ENCODE data around the gene TRABD2B. TPM values are rescaled to one million over a fixed set of nuclear protein-coding genes. Genes with fewer than 3 reads are reported as not detected.

Gene TRABD2B
- total and polyA plus RNA-seq, 2 of the 13 experiments (the other 11 are each of a cell fraction or from before 2014, with no cell fraction given): 0.04 TPM; not detected in 1

DNA sequence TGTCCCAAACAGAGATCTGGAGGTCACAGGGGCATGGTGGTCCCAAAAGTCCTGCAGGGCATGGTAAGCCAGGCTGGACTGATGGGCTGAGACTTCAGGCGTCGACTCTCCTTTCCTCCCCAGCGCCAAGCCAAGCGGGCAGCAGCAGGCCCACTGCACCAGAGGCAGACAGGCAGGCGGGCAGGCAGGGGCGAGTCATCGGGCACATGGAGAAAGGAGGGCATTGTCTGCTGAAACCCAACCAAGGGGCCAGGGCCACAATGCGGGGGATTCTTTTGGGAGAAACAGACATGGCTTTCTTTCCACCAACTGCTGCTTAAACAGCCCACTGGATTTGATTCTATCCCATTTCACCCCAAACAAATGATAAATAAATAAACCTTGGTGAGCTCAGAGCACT is 46.2 kb downstream of the TRABD2B start:
- no peak overlapping the region for H3K4me2 ChIP-seq (ENCODE audit: low read depth, low read length)
- no peak overlapping the region for H2AFZ ChIP-seq (ENCODE audit: low read length)
- DNase-seq (ENCODE audit: low spot score) (no peak), ATAC-seq (no peak), FAIRE-seq (no peak)
- POLR2A ChIA-PET: no interaction called here
- no peak overlapping the region for H3K9ac ChIP-seq (ENCODE audit: insufficient read depth, low read depth, low read length)
- no peaks in the 10 kb centered on the region for H3K9me3 ChIP-seq (ENCODE audit: low read length)
- H3K4me3 ChIP-seq (replicated peaks in 1 of 3; ENCODE audit: insufficient read depth in 1 of 3, low read depth in 2 of 3, low read length in 3 of 3): no peak overlapping the region
- no peak overlapping the region for H3K27ac ChIP-seq (ENCODE audit: extremely low read length, insufficient read depth, low read length)
- TF ChIP-seq NONO (IDR thresholded peaks at IDR 0.05) (no peak), NONO (CRISPR knock-in tag; conservative IDR thresholded peaks at IDR 0.05) (no peak)
- no TSS peak for BruUV-seq (replicated peaks)
- peaks cover 10% of the 10 kb centered on the region for H3K4me1 ChIP-seq (ENCODE audit: insufficient read depth, low read length)
- H3K27me3 ChIP-seq (ENCODE audit: control insufficient read depth in 1 of 2, insufficient read depth in 2 of 2, low read length in 2 of 2): peaks cover 4 to 20% of the 10 kb centered on the region in 2 experiments; a peak in 4 of 5 replicates
- H3K36me3 ChIP-seq (replicated peaks in 1 of 2; ENCODE audit: control insufficient read depth in 1 of 2, insufficient read depth in 2 of 2, low read length in 2 of 2): no peaks in the 10 kb centered on the region
- in situ Hi-C loops (cut with HindIII; ENCODE audit: extremely low pct_ligation_motif_present, low pct_unique_long_range_greater_than_20kb): no loop called here
- CTCF ChIA-PET (ENCODE audit: low intra/inter-chr PET ratio, low total read pairs): no interaction called here
- no peaks in the 10 kb centered on the region for H4K20me1 ChIP-seq (ENCODE audit: insufficient read depth, low read length)
- 78% methylated on average over 8 of the region's 8 CpGs for WGBS (ENCODE audit: low lambda C conversion rate)
- no peaks in the 10 kb centered on the region for H3K79me2 ChIP-seq (ENCODE audit: insufficient read depth, low read length)
- intact Hi-C loops (cut with micrococcal nuclease; ENCODE audit: unreplicated experiment): no loop called here

- no peak for DNase-seq (ENCODE audit: low spot score)
- in situ Hi-C loops (cut with HindIII; ENCODE audit: extremely low pct_ligation_motif_present, low pct_unique_long_range_greater_than_20kb): no loop called here
- TF ChIP-seq GABPA (IDR thresholded peaks at IDR 0.05; ENCODE audit: low read depth, low read length): no peak
- TF ChIP-seq GABPA (CRISPR knock-in tag; IDR thresholded peaks at IDR 0.05; ENCODE audit: low read depth): no peak
- no peak for TF ChIP-seq ISL2 (CRISPR knock-in tag; IDR thresholded peaks at IDR 0.05)
- no peak for TF ChIP-seq ZNF850 (CRISPR knock-in tag; conservative IDR thresholded peaks at IDR 0.05)
- TF ChIP-seq PHF8 (CRISPR knock-in tag; IDR thresholded peaks at IDR 0.05): no peak
- TF ChIP-seq ZNF784 (CRISPR knock-in tag; IDR thresholded peaks at IDR 0.05; ENCODE audit: borderline replicate concordance): no peak
- TF ChIP-seq, protein P1, sequence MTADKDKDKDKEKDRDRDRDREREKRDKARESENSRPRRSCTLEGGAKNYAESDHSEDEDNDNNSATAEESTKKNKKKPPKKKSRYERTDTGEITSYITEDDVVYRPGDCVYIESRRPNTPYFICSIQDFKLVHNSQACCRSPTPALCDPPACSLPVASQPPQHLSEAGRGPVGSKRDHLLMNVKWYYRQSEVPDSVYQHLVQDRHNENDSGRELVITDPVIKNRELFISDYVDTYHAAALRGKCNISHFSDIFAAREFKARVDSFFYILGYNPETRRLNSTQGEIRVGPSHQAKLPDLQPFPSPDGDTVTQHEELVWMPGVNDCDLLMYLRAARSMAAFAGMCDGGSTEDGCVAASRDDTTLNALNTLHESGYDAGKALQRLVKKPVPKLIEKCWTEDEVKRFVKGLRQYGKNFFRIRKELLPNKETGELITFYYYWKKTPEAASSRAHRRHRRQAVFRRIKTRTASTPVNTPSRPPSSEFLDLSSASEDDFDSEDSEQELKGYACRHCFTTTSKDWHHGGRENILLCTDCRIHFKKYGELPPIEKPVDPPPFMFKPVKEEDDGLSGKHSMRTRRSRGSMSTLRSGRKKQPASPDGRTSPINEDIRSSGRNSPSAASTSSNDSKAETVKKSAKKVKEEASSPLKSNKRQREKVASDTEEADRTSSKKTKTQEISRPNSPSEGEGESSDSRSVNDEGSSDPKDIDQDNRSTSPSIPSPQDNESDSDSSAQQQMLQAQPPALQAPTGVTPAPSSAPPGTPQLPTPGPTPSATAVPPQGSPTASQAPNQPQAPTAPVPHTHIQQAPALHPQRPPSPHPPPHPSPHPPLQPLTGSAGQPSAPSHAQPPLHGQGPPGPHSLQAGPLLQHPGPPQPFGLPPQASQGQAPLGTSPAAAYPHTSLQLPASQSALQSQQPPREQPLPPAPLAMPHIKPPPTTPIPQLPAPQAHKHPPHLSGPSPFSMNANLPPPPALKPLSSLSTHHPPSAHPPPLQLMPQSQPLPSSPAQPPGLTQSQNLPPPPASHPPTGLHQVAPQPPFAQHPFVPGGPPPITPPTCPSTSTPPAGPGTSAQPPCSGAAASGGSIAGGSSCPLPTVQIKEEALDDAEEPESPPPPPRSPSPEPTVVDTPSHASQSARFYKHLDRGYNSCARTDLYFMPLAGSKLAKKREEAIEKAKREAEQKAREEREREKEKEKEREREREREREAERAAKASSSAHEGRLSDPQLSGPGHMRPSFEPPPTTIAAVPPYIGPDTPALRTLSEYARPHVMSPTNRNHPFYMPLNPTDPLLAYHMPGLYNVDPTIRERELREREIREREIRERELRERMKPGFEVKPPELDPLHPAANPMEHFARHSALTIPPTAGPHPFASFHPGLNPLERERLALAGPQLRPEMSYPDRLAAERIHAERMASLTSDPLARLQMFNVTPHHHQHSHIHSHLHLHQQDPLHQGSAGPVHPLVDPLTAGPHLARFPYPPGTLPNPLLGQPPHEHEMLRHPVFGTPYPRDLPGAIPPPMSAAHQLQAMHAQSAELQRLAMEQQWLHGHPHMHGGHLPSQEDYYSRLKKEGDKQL (CRISPR knock-in tag; IDR thresholded peaks at IDR 0.05; ENCODE audit: low read depth): no peak
- no peak for TF ChIP-seq ZNF841 (CRISPR knock-in tag; IDR thresholded peaks at IDR 0.05; ENCODE audit: borderline replicate concordance)
- TF ChIP-seq STAG1 (CRISPR knock-in tag; IDR thresholded peaks at IDR 0.05): no peak
- no peak for TF ChIP-seq TAF15 (IDR thresholded peaks at IDR 0.05; ENCODE audit: low read depth, low read length, poor library complexity, severe bottlenecking)
- no peak for TF ChIP-seq FOSL2 (CRISPR knock-in tag; IDR thresholded peaks at IDR 0.05)
Observed at GRCh38 chr1:47950471-47950870, 46.7 kb downstream of the TRABD2B start.

More at GRCh38 chr1:47950471-47950870, 46.7 kb downstream of the TRABD2B start:
- CTCF ChIA-PET (ENCODE audit: low intra/inter-chr PET ratio, low total read pairs): no interaction called here
- Histone ChIP-seq H3K27ac (ENCODE audit: extremely low read length, insufficient read depth, low read length) (no peak overlapping the region), H3K4me3 (replicated peaks in 1 of 3; ENCODE audit: insufficient read depth in 1 of 3, low read depth in 2 of 3, low read length in 3 of 3) (no peak overlapping the region), H3K27me3 (ENCODE audit: control insufficient read depth in 1 of 2, insufficient read depth in 2 of 2, low read length in 2 of 2) (peaks cover 3 to 20% of the 10 kb centered on the region in 2 experiments; a peak in 4 of 5 replicates), H3K9me3 (ENCODE audit: low read length) (no peaks in the 10 kb centered on the region), H2AFZ (ENCODE audit: low read length) (no peak overlapping the region), H3K9ac (ENCODE audit: insufficient read depth, low read depth, low read length) (no peak overlapping the region), H4K20me1 (ENCODE audit: insufficient read depth, low read length) (no peaks in the 10 kb centered on the region), H3K4me2 (ENCODE audit: low read depth, low read length) (no peak overlapping the region), H3K4me1 (ENCODE audit: insufficient read depth, low read length) (peaks cover 10% of the 10 kb centered on the region), H3K36me3 (replicated peaks in 1 of 2; ENCODE audit: control insufficient read depth in 1 of 2, insufficient read depth in 2 of 2, low read length in 2 of 2) (no peaks in the 10 kb centered on the region), H3K79me2 (ENCODE audit: insufficient read depth, low read length) (no peaks in the 10 kb centered on the region)
- intact Hi-C loops (cut with micrococcal nuclease; ENCODE audit: unreplicated experiment): no loop called here
- no peak for FAIRE-seq
- no TSS peak for BruUV-seq (replicated peaks)
- ATAC-seq: no peak
- 30% methylated on average over 2 of the region's 3 CpGs for WGBS (ENCODE audit: low lambda C conversion rate)
- POLR2A ChIA-PET: no interaction called here
